Cardiac fibroblast (primary cell): ENCODE results near the gene ERICH6B.

Source experiments
- DNase-seq, 2 donors: peaks; one replicate each; pipeline versions ENCODE4 v3.0.0 to v3.0.0-alpha.2; 2010; ENCODE audit warnings: low read depth in 2 of 2
- H3K4me3 ChIP-seq, 2 donors: replicated peaks in 1 of 2; 1 replicate in 1 of 2; 2 replicates in 1 of 2; pipeline ENCODE4 v1.5.1; 2011; ENCODE audit warnings: low read depth in 2 of 2, low read length in 2 of 2, mild to moderate bottlenecking in 2 of 2, moderate library complexity in 1 of 2
- CTCF ChIP-seq: IDR thresholded peaks from one replicate; pipeline ENCODE4 v1.5.1; 2011; ENCODE audit warnings: low read depth, mild to moderate bottlenecking, low read length, inconsistent platforms

Gene ERICH6B

GRCh38 chr13:45596800-45597475 lies 18.6 kb downstream of the ERICH6B start:
- no peak for TF ChIP-seq CTCF
- no peak for DNase-seq
- H3K4me3 ChIP-seq = no peak overlapping the region

GRCh38 chr13:45595965-45596364 lies 19.6 kb downstream of the ERICH6B start:
- no peak for DNase-seq
- H3K4me3 ChIP-seq = no peak overlapping the region
- TF ChIP-seq CTCF = no peak

GRCh38 chr13:45594764-45595163 lies 20.8 kb downstream of the ERICH6B start:
- TF ChIP-seq CTCF = no peak
- no peak for DNase-seq
- no peak overlapping the region for H3K4me3 ChIP-seq

- DNase-seq = no peak
- no peak for TF ChIP-seq CTCF
Observed at GRCh38 chr13:45594227-45594626, 21.3 kb downstream of the ERICH6B start.

GRCh38 chr13:45592758-45593157 lies 22.8 kb downstream of the ERICH6B start:
- TF ChIP-seq CTCF = no peak
- no peak overlapping the region for H3K4me3 ChIP-seq
- DNase-seq = no peak

More at GRCh38 chr13:45594227-45594626, 21.3 kb downstream of the ERICH6B start:
- H3K4me3 ChIP-seq = no peak overlapping the region

- no peak for DNase-seq
- TF ChIP-seq CTCF = no peak
- H3K4me3 ChIP-seq = no peak overlapping the region
Observed at GRCh38 chr13:45590066-45590465, 25.5 kb downstream of the ERICH6B start.

GRCh38 chr13:45587897-45588296 lies 27.6 kb downstream of the ERICH6B start:
- H3K4me3 ChIP-seq = no peak overlapping the region
- TF ChIP-seq CTCF = no peak
- DNase-seq = no peak
